Muscle layer of colon (tissue), 2 donors: ENCODE data around the gene MRPL58.

Source experiments
- H3K27ac ChIP-seq: one replicate; pipeline ENCODE4 v1.7.0; 2013; ENCODE audit warnings: low read depth, mild to moderate bottlenecking, low read length, moderate library complexity
- H3K27me3 ChIP-seq, 2 donors: one replicate each; pipeline ENCODE4 v1.7.0; 2013; ENCODE audit warnings: low read length in 2 of 2, mild to moderate bottlenecking in 2 of 2; ENCODE audit not compliant: insufficient read depth in 2 of 2, control insufficient read depth in 1 of 2
- H3K36me3 ChIP-seq: one replicate; pipeline ENCODE4 v1.7.0; 2013; ENCODE audit warnings: mild to moderate bottlenecking, low read length; ENCODE audit not compliant: insufficient read depth
- H3K4me1 ChIP-seq: one replicate; pipeline ENCODE4 v1.7.0; 2013; ENCODE audit warnings: mild to moderate bottlenecking, low read length; ENCODE audit not compliant: insufficient read depth
- H3K4me3 ChIP-seq, 2 donors: one replicate each; pipeline ENCODE4 v1.7.0; 2013; ENCODE audit warnings: low read length in 2 of 2, low read depth in 1 of 2, mild to moderate bottlenecking in 1 of 2, moderate library complexity in 1 of 2
- H3K9ac ChIP-seq: one replicate; pipeline ENCODE4 v1.7.0; 2013; ENCODE audit warnings: low read length
- H3K9me3 ChIP-seq: one replicate; pipeline ENCODE4 v1.7.0; 2013; ENCODE audit warnings: mild to moderate bottlenecking, low read length
- donor health status: abdominal sarcoma.
- donor health status: Adenocarcinoma of cecum.

MRPL58 gene

GRCh38 chr17:75065562-75066151 is 53.2 kb downstream of the MRPL58 start:
- Histone ChIP-seq H3K4me3 (no peak overlapping the region), H3K9me3 (no peaks in the 10 kb centered on the region), H3K36me3 (peaks cover 42% of the 10 kb centered on the region), H3K9ac (no peak overlapping the region), H3K27me3 (no peaks in the 10 kb centered on the region), H3K27ac (no peak overlapping the region), H3K4me1 (no peaks in the 10 kb centered on the region)

- Histone ChIP-seq H3K9me3 (no peaks in the 10 kb centered on the region), H3K9ac (no peak overlapping the region), H3K27me3 (no peaks in the 10 kb centered on the region), H3K36me3 (peaks cover 26% of the 10 kb centered on the region), H3K27ac (no peak overlapping the region), H3K4me3 (no peak overlapping the region), H3K4me1 (no peaks in the 10 kb centered on the region)
Observed at GRCh38 chr17:75067856-75068255, 55.4 kb downstream of the MRPL58 start.

GRCh38 chr17:75068750-75069149 is 56.3 kb downstream of the MRPL58 start:
- no peaks in the 10 kb centered on the region for H3K27me3 ChIP-seq
- peaks cover 5% of the 10 kb centered on the region for H3K4me1 ChIP-seq
- peaks cover 17% of the 10 kb centered on the region for H3K36me3 ChIP-seq
- no peak overlapping the region for H3K27ac ChIP-seq
- no peak overlapping the region for H3K9ac ChIP-seq
- no peaks in the 10 kb centered on the region for H3K9me3 ChIP-seq
- H3K4me3 ChIP-seq = no peak overlapping the region

- peaks cover 14% of the 10 kb centered on the region for H3K4me1 ChIP-seq
- H3K9me3 ChIP-seq = no peaks in the 10 kb centered on the region
- no peak overlapping the region for H3K27ac ChIP-seq
- no peak overlapping the region for H3K4me3 ChIP-seq
- no peaks in the 10 kb centered on the region for H3K27me3 ChIP-seq
- H3K36me3 ChIP-seq = peaks cover 7% of the 10 kb centered on the region
- no peak overlapping the region for H3K9ac ChIP-seq
Observed at GRCh38 chr17:75069783-75070182, 57.3 kb downstream of the MRPL58 start.
